Gastrocnemius medialis (tissue), 4 donors: ENCODE measurements around the gene SLC7A8.

Source experiments
- POLR2A ChIP-seq, 2 donors: fragments of 450-650 bp; IDR thresholded peaks; one replicate each; pipeline ENCODE4 v1.6.1; 2017; ENCODE audit warnings: antibody characterized with exemption in 2 of 2, mild to moderate bottlenecking in 2 of 2, moderate library complexity in 2 of 2
- TF ChIP-seq, protein P1 (sequence below), 5 experiments: fragments of 450-650 bp in 3 of 5; fragments of 200-600 bp in 2 of 5; sonication (generic) in 2 of 5; IDR thresholded peaks in 4 of 5; conservative IDR thresholded peaks in 1 of 5; 1 replicate in 4 of 5; 2 replicates in 1 of 5; pipeline ENCODE4 v1.5.1; 2016 to 2019; ENCODE audit warnings: antibody characterized with exemption in 5 of 5, mild to moderate bottlenecking in 3 of 5, moderate library complexity in 3 of 5

GRCh38 chr14:23093104-23093503, 90.4 kb downstream of the SLC7A8 start:
- TF ChIP-seq, protein P1, sequence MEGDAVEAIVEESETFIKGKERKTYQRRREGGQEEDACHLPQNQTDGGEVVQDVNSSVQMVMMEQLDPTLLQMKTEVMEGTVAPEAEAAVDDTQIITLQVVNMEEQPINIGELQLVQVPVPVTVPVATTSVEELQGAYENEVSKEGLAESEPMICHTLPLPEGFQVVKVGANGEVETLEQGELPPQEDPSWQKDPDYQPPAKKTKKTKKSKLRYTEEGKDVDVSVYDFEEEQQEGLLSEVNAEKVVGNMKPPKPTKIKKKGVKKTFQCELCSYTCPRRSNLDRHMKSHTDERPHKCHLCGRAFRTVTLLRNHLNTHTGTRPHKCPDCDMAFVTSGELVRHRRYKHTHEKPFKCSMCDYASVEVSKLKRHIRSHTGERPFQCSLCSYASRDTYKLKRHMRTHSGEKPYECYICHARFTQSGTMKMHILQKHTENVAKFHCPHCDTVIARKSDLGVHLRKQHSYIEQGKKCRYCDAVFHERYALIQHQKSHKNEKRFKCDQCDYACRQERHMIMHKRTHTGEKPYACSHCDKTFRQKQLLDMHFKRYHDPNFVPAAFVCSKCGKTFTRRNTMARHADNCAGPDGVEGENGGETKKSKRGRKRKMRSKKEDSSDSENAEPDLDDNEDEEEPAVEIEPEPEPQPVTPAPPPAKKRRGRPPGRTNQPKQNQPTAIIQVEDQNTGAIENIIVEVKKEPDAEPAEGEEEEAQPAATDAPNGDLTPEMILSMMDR (IDR thresholded peaks at IDR 0.05 in 4 of 5, conservative IDR thresholded peaks at IDR 0.05 in 1 of 5) = no peak
- TF ChIP-seq POLR2A (IDR thresholded peaks at IDR 0.05) = no peak
